Gastroesophageal sphincter (tissue), 3 donors: ENCODE measurements around the gene CCNI2.

Experiments used
- POLR2A ChIP-seq, 2 donors: fragments of 450-650 bp; IDR thresholded peaks; one replicate each; pipeline ENCODE4 v1.6.1; 2017; ENCODE audit warnings: antibody characterized with exemption in 2 of 2, mild to moderate bottlenecking in 2 of 2, moderate library complexity in 1 of 2
- TF ChIP-seq, protein P1 (sequence below), 4 experiments: fragments of 200-600 bp in 2 of 4; fragments of 450-650 bp in 2 of 4; sonication (generic) in 1 of 4; IDR thresholded peaks; one replicate each; pipeline ENCODE4 v1.5.1; 2017 to 2019; ENCODE audit warnings: antibody characterized with exemption in 4 of 4, mild to moderate bottlenecking in 2 of 4, moderate library complexity in 2 of 4

DNA sequence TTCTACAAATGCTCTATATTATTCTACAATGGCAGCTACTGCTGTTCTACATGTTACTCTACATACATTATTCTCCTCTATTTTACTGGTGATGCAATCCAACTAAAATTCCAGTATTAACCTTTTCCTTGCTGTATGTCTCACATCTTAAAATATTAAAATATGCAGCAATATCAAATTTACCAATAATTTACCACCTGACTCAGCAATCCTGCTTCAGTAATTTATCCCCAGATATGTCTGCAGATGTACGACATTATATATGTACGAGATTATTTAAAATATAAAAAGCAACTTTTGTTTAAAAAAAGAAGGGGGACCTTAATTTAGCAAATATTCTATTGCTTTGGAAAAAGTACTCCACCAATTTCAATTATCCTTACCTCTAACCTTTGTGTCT lies 21.5 kb upstream of the CCNI2 start:
- TF ChIP-seq, protein P1, sequence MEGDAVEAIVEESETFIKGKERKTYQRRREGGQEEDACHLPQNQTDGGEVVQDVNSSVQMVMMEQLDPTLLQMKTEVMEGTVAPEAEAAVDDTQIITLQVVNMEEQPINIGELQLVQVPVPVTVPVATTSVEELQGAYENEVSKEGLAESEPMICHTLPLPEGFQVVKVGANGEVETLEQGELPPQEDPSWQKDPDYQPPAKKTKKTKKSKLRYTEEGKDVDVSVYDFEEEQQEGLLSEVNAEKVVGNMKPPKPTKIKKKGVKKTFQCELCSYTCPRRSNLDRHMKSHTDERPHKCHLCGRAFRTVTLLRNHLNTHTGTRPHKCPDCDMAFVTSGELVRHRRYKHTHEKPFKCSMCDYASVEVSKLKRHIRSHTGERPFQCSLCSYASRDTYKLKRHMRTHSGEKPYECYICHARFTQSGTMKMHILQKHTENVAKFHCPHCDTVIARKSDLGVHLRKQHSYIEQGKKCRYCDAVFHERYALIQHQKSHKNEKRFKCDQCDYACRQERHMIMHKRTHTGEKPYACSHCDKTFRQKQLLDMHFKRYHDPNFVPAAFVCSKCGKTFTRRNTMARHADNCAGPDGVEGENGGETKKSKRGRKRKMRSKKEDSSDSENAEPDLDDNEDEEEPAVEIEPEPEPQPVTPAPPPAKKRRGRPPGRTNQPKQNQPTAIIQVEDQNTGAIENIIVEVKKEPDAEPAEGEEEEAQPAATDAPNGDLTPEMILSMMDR (IDR thresholded peaks at IDR 0.05) = no peak
- TF ChIP-seq POLR2A (IDR thresholded peaks at IDR 0.05) = no peak
